Osteoblast (primary cell): ENCODE measurements around the gene MST1. TPM values are rescaled to one million over a fixed set of nuclear protein-coding genes. Genes with fewer than 3 reads are reported as not detected.

ENCODE experiments used
- DNase-seq: peaks from one replicate; pipeline ENCODE4 v3.0.0; 2011; ENCODE audit warnings: low spot score, mixed read lengths; ENCODE audit not compliant: insufficient read length; ENCODE audit errors: missing footprints
- H2AFZ ChIP-seq: 2 replicates; pipeline ENCODE4 v1.6.0; 2011; ENCODE audit warnings: mild to moderate bottlenecking, low read length
- H3K27ac ChIP-seq: 2 replicates; pipeline ENCODE4 v1.5.1; 2011; ENCODE audit warnings: mild to moderate bottlenecking, low read depth, low read length, moderate library complexity
- H3K27me3 ChIP-seq: 2 replicates; pipeline ENCODE4 v1.6.0; 2012; ENCODE audit warnings: mild to moderate bottlenecking, control low read depth, inconsistent platforms, low read length, moderate library complexity; ENCODE audit not compliant: insufficient read depth
- H3K36me3 ChIP-seq: 2 replicates; pipeline ENCODE4 v1.5.1; 2011; ENCODE audit warnings: mild to moderate bottlenecking, low read length, control low read depth, moderate library complexity; ENCODE audit not compliant: insufficient read depth
- H3K4me1 ChIP-seq: 2 replicates; pipeline ENCODE4 v1.5.1; 2011; ENCODE audit warnings: mild to moderate bottlenecking, low read length, control low read depth, moderate library complexity; ENCODE audit not compliant: insufficient read depth
- H3K4me2 ChIP-seq: 2 replicates; pipeline ENCODE4 v1.6.0; 2011; ENCODE audit warnings: mild to moderate bottlenecking, low read length; ENCODE audit not compliant: insufficient read depth
- H3K4me3 ChIP-seq: fragments of 200-600 bp; sonication (generic); 3 replicates; pipeline ENCODE4 v1.5.1; 2012; ENCODE audit warnings: mild to moderate bottlenecking, low read length, inconsistent platforms; ENCODE audit not compliant: insufficient read depth
- H3K79me2 ChIP-seq: 2 replicates; pipeline ENCODE4 v1.6.0; 2012; ENCODE audit warnings: mild to moderate bottlenecking, low read length, control low read depth, inconsistent platforms; ENCODE audit not compliant: insufficient read depth
- H3K9me3 ChIP-seq: 2 replicates; pipeline ENCODE4 v1.5.1; 2011; ENCODE audit warnings: low read depth, low read length, control low read depth
- H4K20me1 ChIP-seq: 2 replicates; pipeline ENCODE4 v1.6.0; 2012; ENCODE audit warnings: mild to moderate bottlenecking, low read length, control low read depth; ENCODE audit not compliant: insufficient read depth
- CTCF ChIP-seq: IDR thresholded peaks from 2 replicates; pipeline ENCODE4 v1.5.1; 2011; ENCODE audit warnings: mild to moderate bottlenecking, low read depth, low read length, moderate library complexity; ENCODE audit errors: extremely low read depth
- total RNA-seq: library from RNA; depleted of rRNA; stranded (reverse); fragments of >200 nt; gene quantifications from 2 replicates; pipeline ENCODE4 v1.2.3, GENCODE V29; 2012

The MST1 gene
- total RNA-seq, 1 donor: 6.9 TPM

GRCh38 chr3:49668861-49669260, 20.4 kb downstream of the MST1 start:
- Histone ChIP-seq H3K4me3 (no peak overlapping the region), H3K4me2 (peak overlapping the region; percentile 10), H3K79me2 (peaks cover 5% of the 10 kb centered on the region), H3K27me3 (peaks cover 3% of the 10 kb centered on the region), H3K36me3 (no peaks in the 10 kb centered on the region), H3K27ac (no peak overlapping the region), H3K4me1 (peaks cover 19% of the 10 kb centered on the region), H3K9me3 (no peaks in the 10 kb centered on the region), H4K20me1 (peaks cover 9% of the 10 kb centered on the region), H2AFZ (no peak overlapping the region)
- peak; percentile 91 for DNase-seq
- no peak for TF ChIP-seq CTCF

- no peak overlapping the region for H3K27ac ChIP-seq
- H3K4me2 ChIP-seq: peak overlapping the region; percentile 10
- no peak overlapping the region for H3K4me3 ChIP-seq
- H3K4me1 ChIP-seq: peaks cover 17% of the 10 kb centered on the region
- H3K27me3 ChIP-seq: peaks cover 3% of the 10 kb centered on the region
- peaks cover 4% of the 10 kb centered on the region for H3K79me2 ChIP-seq
- no peaks in the 10 kb centered on the region for H3K36me3 ChIP-seq
- no peak for DNase-seq
- no peaks in the 10 kb centered on the region for H3K9me3 ChIP-seq
- no peak for TF ChIP-seq CTCF
- H4K20me1 ChIP-seq: peaks cover 9% of the 10 kb centered on the region
- H2AFZ ChIP-seq: no peak overlapping the region
Observed at GRCh38 chr3:49668414-49668797, 20.9 kb downstream of the MST1 start.

- H3K27me3 ChIP-seq: peaks cover 3% of the 10 kb centered on the region
- H3K36me3 ChIP-seq: no peaks in the 10 kb centered on the region
- no peak overlapping the region for H2AFZ ChIP-seq
- no peaks in the 10 kb centered on the region for H3K79me2 ChIP-seq
- H3K9me3 ChIP-seq: no peaks in the 10 kb centered on the region
- no peak overlapping the region for H3K4me3 ChIP-seq
- peak; percentile 79 for DNase-seq
- peaks cover 9% of the 10 kb centered on the region for H4K20me1 ChIP-seq
- no peak overlapping the region for H3K27ac ChIP-seq
- TF ChIP-seq CTCF: no peak
- peak overlapping the region; percentile 10 for H3K4me2 ChIP-seq
- peaks cover 13% of the 10 kb centered on the region for H3K4me1 ChIP-seq
Observed at GRCh38 chr3:49667701-49668413, 21.4 kb downstream of the MST1 start.

GRCh38 chr3:49666592-49666991, 22.7 kb downstream of the MST1 start:
- no peak overlapping the region for H3K4me2 ChIP-seq
- no peak for DNase-seq
- H3K27ac ChIP-seq: no peak overlapping the region
- H3K79me2 ChIP-seq: no peaks in the 10 kb centered on the region
- H3K27me3 ChIP-seq: peaks cover 3% of the 10 kb centered on the region
- no peak overlapping the region for H2AFZ ChIP-seq
- H4K20me1 ChIP-seq: peaks cover 9% of the 10 kb centered on the region
- no peak for TF ChIP-seq CTCF
- no peaks in the 10 kb centered on the region for H3K9me3 ChIP-seq
- no peak overlapping the region for H3K4me3 ChIP-seq
- peaks cover 13% of the 10 kb centered on the region for H3K4me1 ChIP-seq
- no peaks in the 10 kb centered on the region for H3K36me3 ChIP-seq
